OCI-LY1 (cell line): ENCODE results near the gene NFASC.

Source experiments
- H2AFZ ChIP-seq: fragments of 200-600 bp; sonication (generic), shearing (Covaris generic); 2 replicates; pipeline ENCODE4 v1.6.0; 2014; ENCODE audit warnings: antibody characterized with exemption, mild to moderate bottlenecking, low read length
- H3F3A ChIP-seq: fragments of 200-600 bp; sonication (generic), shearing (Covaris generic); 2 replicates; pipeline ENCODE4 v1.6.0; 2014; ENCODE audit warnings: mild to moderate bottlenecking, antibody characterized with exemption, low read length, moderate library complexity; ENCODE audit not compliant: insufficient read depth
- H3K27ac ChIP-seq: fragments of 200-600 bp; sonication (generic); 2 replicates; pipeline ENCODE4 v1.5.1; 2014; ENCODE audit warnings: low read length, mixed run types, mild to moderate bottlenecking, low read depth; ENCODE audit not compliant: poor library complexity, severe bottlenecking
- H3K27me3 ChIP-seq: fragments of 200-600 bp; sonication (generic); 2 replicates; pipeline ENCODE4 v1.6.0; 2014; ENCODE audit warnings: antibody characterized with exemption, mild to moderate bottlenecking, low read length, moderate library complexity; ENCODE audit not compliant: insufficient read depth
- H3K36me3 ChIP-seq: fragments of 200-600 bp; sonication (generic); 2 replicates; pipeline ENCODE4 v1.6.1; 2014; ENCODE audit warnings: mild to moderate bottlenecking, antibody characterized with exemption, low read length, moderate library complexity, mixed read lengths; ENCODE audit not compliant: insufficient read depth
- H3K4me1 ChIP-seq: fragments of 200-600 bp; sonication (generic); 2 replicates; pipeline ENCODE4 v1.5.1; 2014; ENCODE audit warnings: mild to moderate bottlenecking, low read length, moderate library complexity; ENCODE audit not compliant: insufficient read depth, severe bottlenecking
- H3K4me2 ChIP-seq: fragments of 200-600 bp; sonication (generic), shearing (Covaris generic); 2 replicates; pipeline ENCODE4 v1.6.1; 2014; ENCODE audit warnings: low read length
- H3K4me3 ChIP-seq: fragments of 200-600 bp; sonication (generic); 2 replicates; pipeline ENCODE4 v1.5.1; 2014; ENCODE audit warnings: low read length, low read depth, mild to moderate bottlenecking, mixed read lengths; ENCODE audit not compliant: poor library complexity, severe bottlenecking
- H3K79me2 ChIP-seq: fragments of 200-600 bp; shearing (Covaris generic); 2 replicates; pipeline ENCODE4 v1.6.1; 2016; ENCODE audit warnings: mixed run types, low read length, mixed read lengths; ENCODE audit not compliant: insufficient read depth
- H3K9ac ChIP-seq: fragments of 200-600 bp; sonication (generic), shearing (Covaris generic); 2 replicates; pipeline ENCODE4 v1.6.1; 2014; ENCODE audit warnings: mild to moderate bottlenecking, low read length, mixed read lengths
- H3K9me2 ChIP-seq: fragments of 200-600 bp; sonication (generic), shearing (Covaris generic); 2 replicates; pipeline ENCODE4 v1.6.1; 2014; ENCODE audit warnings: low read depth, mild to moderate bottlenecking, low read length, mixed read lengths
- H3K9me3 ChIP-seq: fragments of 200-600 bp; shearing (Covaris generic); 2 replicates; pipeline ENCODE4 v1.6.1; 2014; ENCODE audit warnings: low read length, mixed read lengths
- H4K20me1 ChIP-seq: fragments of 200-600 bp; sonication (generic), shearing (Covaris generic); 2 replicates; pipeline ENCODE4 v1.6.0; 2016; ENCODE audit warnings: mild to moderate bottlenecking, low read length; ENCODE audit not compliant: insufficient read depth
- EZH2 ChIP-seq: fragments of 200-600 bp; sonication (generic), shearing (Covaris generic); IDR thresholded peaks from 2 replicates; pipeline ENCODE4 v1.8.0; 2017; ENCODE audit warnings: borderline replicate concordance, mixed run types, mild to moderate bottlenecking, antibody characterized with exemption, low read length, moderate library complexity, mixed read lengths
- TF ChIP-seq, protein P1 (sequence below): fragments of 200-600 bp; sonication (generic), shearing (Covaris generic); IDR thresholded peaks from 2 replicates; pipeline ENCODE4 v1.5.1; 2017; ENCODE audit warnings: mild to moderate bottlenecking, antibody characterized with exemption, low read length, moderate library complexity, mixed read lengths

NFASC gene

DNA sequence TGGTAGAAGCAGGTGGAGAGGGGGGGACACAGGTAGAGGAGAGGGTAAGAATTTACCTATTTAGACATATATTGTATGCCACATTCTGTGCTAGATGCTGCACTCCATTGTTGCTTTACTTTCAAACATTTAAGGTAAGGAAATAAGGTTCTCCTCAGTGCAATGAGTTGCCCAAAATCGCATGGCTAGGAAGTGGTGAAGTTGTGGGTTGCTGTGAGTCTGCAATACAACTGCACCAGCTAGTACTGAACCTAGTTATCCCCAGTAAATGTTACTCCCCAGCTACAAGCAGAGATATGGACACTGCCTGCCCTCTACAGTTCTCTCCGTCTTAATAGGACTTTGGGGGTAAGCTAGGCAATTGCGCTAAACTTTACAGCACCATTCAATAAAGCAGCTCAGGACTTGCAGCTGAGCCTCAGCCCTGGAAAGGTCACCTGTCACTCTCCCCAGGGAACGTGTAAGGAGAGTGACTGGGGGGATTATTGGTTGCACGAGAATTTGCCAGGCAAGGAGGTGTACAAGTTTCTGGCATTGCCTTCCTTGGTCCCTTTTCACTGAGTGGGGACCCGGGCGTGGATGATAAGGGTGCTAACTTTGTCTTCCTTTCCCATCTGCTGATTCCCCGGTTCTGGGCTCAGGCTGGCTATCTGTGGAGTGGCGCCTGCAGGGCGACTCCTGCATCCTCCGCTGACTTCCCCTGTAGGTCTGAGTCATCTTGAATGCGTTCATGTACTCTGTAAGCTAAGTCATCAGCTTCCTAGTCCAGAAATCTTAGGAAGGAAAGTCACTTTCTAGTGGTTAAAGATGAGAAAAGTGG lies 101.1 kb downstream of the NFASC start:
- Histone ChIP-seq H3K27me3 (peaks cover 3% of the 10 kb centered on the region; the same call in 1 of the 2 replicates), H3K4me3 (no peak overlapping the region), H3K4me2 (no peak overlapping the region), H3K9ac (no peak overlapping the region), H3K36me3 (no peaks in the 10 kb centered on the region), H2AFZ (no peak overlapping the region), H4K20me1 (no peaks in the 10 kb centered on the region), H3F3A (no peaks in the 10 kb centered on the region), H3K4me1 (no peaks in the 10 kb centered on the region), H3K79me2 (no peaks in the 10 kb centered on the region), H3K27ac (no peak overlapping the region), H3K9me3 (no peaks in the 10 kb centered on the region), H3K9me2 (no peaks in the 10 kb centered on the region)
- TF ChIP-seq, protein P1, sequence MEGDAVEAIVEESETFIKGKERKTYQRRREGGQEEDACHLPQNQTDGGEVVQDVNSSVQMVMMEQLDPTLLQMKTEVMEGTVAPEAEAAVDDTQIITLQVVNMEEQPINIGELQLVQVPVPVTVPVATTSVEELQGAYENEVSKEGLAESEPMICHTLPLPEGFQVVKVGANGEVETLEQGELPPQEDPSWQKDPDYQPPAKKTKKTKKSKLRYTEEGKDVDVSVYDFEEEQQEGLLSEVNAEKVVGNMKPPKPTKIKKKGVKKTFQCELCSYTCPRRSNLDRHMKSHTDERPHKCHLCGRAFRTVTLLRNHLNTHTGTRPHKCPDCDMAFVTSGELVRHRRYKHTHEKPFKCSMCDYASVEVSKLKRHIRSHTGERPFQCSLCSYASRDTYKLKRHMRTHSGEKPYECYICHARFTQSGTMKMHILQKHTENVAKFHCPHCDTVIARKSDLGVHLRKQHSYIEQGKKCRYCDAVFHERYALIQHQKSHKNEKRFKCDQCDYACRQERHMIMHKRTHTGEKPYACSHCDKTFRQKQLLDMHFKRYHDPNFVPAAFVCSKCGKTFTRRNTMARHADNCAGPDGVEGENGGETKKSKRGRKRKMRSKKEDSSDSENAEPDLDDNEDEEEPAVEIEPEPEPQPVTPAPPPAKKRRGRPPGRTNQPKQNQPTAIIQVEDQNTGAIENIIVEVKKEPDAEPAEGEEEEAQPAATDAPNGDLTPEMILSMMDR: no peak
- no peak for TF ChIP-seq EZH2

DNA sequence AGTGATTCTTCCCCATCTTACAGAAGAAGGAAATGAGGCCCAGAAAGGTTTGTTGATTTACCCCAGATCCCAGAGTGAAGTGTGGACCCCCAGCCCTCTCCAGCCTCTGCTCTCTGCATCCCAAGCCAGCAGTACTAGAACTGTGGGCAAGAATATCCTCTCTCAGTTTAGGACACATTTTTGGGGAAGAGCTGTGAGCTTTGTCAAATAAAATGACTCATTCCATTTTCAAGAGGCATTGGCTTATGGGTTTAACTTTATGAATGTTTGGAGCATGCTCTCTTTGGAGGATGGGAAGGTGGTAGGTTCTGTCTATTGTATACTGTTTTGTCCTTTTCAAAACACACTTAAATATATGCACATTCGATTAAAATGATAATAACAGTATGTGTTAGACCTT lies 101.8 kb downstream of the NFASC start:
- Histone ChIP-seq H3F3A (no peaks in the 10 kb centered on the region), H3K9ac (no peak overlapping the region), H2AFZ (no peak overlapping the region), H3K79me2 (no peaks in the 10 kb centered on the region), H3K27me3 (peaks cover 3% of the 10 kb centered on the region; the same call in 1 of the 2 replicates), H3K36me3 (no peaks in the 10 kb centered on the region), H3K4me2 (no peak overlapping the region), H3K27ac (no peak overlapping the region), H3K4me1 (no peaks in the 10 kb centered on the region), H3K4me3 (no peak overlapping the region), H3K9me3 (no peaks in the 10 kb centered on the region), H3K9me2 (no peaks in the 10 kb centered on the region), H4K20me1 (no peaks in the 10 kb centered on the region)
- TF ChIP-seq, protein P1: no peak
- no peak for TF ChIP-seq EZH2

DNA sequence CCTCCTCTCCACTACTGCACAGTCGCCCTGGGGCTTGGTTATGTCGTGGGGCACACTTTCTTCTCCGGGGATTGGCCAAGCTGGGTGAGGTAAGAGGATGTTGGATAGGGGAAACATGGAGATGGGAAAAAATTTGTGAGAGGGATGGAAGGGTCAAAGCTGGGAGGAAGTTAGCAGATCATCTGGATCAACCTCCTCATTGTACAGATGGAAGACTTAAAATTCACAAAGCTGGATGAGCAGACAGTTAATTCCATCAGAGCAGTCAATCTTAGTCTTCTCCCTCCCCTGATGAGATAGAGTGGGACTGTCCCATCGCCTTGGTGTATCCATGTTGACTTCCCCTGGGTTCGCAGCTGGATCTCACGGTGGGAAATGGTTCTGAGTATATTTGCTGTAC lies 102.8 kb downstream of the NFASC start:
- no peak for TF ChIP-seq EZH2
- TF ChIP-seq, protein P1: no peak
- no peak overlapping the region for H3K27ac ChIP-seq
- H3K9me2 ChIP-seq: no peaks in the 10 kb centered on the region
- no peak overlapping the region for H2AFZ ChIP-seq
- H4K20me1 ChIP-seq: no peaks in the 10 kb centered on the region
- H3K9me3 ChIP-seq: no peaks in the 10 kb centered on the region
- no peaks in the 10 kb centered on the region for H3F3A ChIP-seq
- H3K79me2 ChIP-seq: no peaks in the 10 kb centered on the region
- H3K4me2 ChIP-seq: no peak overlapping the region
- no peak overlapping the region for H3K4me3 ChIP-seq
- no peaks in the 10 kb centered on the region for H3K36me3 ChIP-seq
- H3K27me3 ChIP-seq: peaks cover under 1% of the 10 kb centered on the region; the same call in 1 of the 2 replicates
- no peak overlapping the region for H3K9ac ChIP-seq
- H3K4me1 ChIP-seq: no peaks in the 10 kb centered on the region
